ENCODE results near the gene NAALADL1.
A peak's percentile ranks its signal among the peaks of the same experiment; 100 is the strongest.

NAALADL1 gene

DNA sequence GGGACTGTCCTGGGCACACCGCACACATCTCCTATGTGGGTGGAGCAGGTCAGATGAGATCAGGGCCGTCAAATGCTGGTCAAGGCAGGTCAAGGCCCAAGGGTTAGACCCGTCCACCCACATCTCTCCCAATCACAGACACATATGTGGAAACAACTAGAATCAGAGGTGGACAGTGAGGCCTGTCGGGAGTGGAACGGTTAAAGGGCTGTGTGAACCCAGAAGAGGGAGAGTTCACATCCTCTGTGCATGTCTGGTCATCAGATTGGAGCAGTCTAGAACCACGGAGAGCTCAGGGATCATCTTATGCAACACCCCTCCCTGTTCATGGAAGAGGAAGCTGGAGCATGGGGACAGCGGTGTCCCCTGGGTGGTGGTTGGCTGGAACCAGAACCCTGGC lies 38.5 kb downstream of the NAALADL1 start:
- no peak for DNase-seq (ENCODE audit: low spot score)
- TF ChIP-seq, protein P1, sequence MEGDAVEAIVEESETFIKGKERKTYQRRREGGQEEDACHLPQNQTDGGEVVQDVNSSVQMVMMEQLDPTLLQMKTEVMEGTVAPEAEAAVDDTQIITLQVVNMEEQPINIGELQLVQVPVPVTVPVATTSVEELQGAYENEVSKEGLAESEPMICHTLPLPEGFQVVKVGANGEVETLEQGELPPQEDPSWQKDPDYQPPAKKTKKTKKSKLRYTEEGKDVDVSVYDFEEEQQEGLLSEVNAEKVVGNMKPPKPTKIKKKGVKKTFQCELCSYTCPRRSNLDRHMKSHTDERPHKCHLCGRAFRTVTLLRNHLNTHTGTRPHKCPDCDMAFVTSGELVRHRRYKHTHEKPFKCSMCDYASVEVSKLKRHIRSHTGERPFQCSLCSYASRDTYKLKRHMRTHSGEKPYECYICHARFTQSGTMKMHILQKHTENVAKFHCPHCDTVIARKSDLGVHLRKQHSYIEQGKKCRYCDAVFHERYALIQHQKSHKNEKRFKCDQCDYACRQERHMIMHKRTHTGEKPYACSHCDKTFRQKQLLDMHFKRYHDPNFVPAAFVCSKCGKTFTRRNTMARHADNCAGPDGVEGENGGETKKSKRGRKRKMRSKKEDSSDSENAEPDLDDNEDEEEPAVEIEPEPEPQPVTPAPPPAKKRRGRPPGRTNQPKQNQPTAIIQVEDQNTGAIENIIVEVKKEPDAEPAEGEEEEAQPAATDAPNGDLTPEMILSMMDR (IDR thresholded peaks at IDR 0.05; ENCODE audit: extremely low read depth, insufficient read depth, missing control alignments), result no peak
- in situ Hi-C loops (cut with MboI; ENCODE audit: low pct_unique_long_range_greater_than_20kb, low sequenced_read_pairs, unreplicated experiment), result no loop called here

DNA sequence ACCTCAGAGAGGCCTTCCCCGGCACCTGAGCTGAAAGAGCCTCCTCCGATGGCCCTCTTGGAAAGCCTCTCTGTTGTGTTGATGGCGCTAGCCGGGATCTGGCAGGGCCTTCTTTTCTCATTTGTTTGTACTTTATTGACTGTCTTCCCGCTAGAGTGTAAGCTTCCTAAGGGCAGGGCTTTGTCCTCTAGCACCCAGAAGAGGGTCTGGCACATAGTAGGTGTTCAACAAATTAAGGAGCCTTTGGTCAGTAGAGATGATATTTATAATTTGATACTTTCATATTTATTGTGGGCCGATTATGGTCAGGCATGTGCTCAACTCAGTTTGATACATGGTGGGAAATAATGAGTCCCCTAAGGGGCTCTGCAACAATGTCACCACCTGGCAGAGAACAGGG lies 40.4 kb downstream of the NAALADL1 start:
- in situ Hi-C loops (cut with MboI; ENCODE audit: low pct_unique_long_range_greater_than_20kb, low sequenced_read_pairs, unreplicated experiment), result no loop called here
- TF ChIP-seq, protein P1 (IDR thresholded peaks at IDR 0.05; ENCODE audit: extremely low read depth, insufficient read depth, missing control alignments), result no peak
- no peak for DNase-seq (ENCODE audit: low spot score)

DNA sequence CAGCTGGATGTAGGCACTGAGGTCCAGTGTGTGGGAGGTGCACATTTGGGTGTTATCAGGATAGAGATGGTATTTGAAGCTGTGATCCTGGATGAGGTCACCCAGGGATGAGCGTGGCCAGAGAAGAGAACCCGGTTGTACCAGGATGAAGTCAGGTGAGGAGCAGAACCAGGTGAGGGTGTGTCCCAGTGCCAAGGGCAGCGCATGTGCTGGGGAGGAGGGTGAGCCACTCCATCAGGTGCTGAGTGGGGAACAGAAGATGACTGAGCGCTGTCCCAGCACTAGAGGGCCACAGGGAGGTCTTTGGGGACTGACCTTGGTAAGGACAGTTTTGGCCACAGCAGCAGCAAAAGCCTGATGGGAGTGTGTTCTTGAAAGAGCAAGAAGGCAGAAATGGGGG lies 41.6 kb downstream of the NAALADL1 start:
- in situ Hi-C loops (cut with MboI; ENCODE audit: low pct_unique_long_range_greater_than_20kb, low sequenced_read_pairs, unreplicated experiment), result no loop called here
- DNase-seq (ENCODE audit: low spot score), result no peak
- TF ChIP-seq, protein P1 (IDR thresholded peaks at IDR 0.05; ENCODE audit: extremely low read depth, insufficient read depth, missing control alignments), result peak; percentile 3

DNA sequence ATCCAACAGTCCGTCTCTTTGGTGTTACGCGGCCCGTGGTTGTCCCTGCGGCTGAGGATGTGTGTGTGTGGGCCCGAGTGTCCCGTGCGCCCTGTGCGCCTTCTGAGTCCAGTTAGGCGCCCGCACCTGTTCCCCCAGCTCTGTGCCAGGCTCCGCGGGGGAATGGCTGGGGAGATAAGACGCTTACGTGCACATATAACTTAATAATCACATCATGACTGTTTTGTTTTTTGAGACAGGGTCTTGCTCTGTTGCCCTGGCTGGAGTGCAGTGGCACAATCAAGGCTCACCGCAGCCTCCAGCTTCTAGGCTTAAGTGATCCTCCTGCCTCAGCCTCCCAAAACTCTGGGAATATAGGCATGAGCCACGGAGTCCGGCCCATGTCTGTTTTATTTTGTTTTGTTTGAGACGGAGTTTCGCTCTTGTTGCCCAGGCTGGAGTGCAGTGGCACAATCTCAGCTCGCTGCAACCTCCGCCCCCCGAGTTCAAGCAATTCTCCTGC lies 43.6 kb downstream of the NAALADL1 start:
- in situ Hi-C loops (cut with MboI; ENCODE audit: low pct_unique_long_range_greater_than_20kb, low sequenced_read_pairs, unreplicated experiment), result no loop called here
- TF ChIP-seq, protein P1 (IDR thresholded peaks at IDR 0.05; ENCODE audit: extremely low read depth, insufficient read depth, missing control alignments), result no peak
- DNase-seq (ENCODE audit: low spot score), result no peak

DNA sequence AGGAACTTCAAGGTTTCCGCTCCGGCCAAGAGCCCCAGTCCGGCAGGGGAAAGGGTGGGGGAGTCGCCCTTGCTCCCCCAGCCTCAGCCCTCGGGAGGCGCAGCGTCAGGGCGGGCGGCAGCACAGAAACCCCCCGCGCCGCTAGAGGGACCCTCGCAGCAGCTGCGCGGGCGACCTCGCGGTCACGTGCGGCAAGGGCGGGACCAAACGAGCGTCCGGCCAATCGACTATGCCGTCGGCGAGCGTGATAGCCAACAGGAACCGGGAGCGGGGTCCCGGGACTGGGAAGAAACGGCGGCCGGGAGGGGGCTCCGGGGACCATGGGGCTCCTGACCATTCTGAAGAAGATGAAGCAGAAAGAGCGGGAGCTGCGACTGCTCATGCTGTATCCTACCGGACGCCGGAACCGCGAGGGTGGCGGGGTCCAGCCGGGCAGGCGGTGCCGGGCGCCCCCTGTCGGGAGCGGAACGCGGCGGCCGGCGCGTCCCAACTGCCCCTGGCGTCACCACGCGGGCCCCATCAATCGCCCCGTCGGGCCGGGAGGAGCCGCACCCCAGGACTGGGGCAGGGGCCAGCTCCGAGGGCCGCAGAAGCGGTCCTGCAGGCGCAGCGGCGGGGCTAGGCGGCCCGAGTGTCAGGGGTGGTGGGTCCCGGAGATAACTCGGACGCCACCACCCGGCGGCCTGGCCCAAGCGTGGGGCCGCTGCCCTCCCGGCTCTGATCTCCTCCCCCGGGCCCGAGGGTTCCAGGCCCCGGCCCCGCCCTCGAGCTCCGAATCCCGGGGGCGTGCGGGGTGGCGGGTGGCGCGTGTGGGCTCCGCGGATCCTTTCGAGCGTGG lies 44.2 kb downstream of the NAALADL1 start, which contains the start of gene ARL2:
TSS of gene ARL2 (plus strand) at position 273 of the 838 bp plus-strand sequence. CDS start at position 321, 48 bp downstream.
- TF ChIP-seq, protein P1 (IDR thresholded peaks at IDR 0.05; ENCODE audit: extremely low read depth, insufficient read depth, missing control alignments), result peak; percentile 91
- DNase-seq (ENCODE audit: low spot score), result peak; percentile 97
- in situ Hi-C loops (cut with MboI; ENCODE audit: low pct_unique_long_range_greater_than_20kb, low sequenced_read_pairs, unreplicated experiment), result no loop called here

DNA sequence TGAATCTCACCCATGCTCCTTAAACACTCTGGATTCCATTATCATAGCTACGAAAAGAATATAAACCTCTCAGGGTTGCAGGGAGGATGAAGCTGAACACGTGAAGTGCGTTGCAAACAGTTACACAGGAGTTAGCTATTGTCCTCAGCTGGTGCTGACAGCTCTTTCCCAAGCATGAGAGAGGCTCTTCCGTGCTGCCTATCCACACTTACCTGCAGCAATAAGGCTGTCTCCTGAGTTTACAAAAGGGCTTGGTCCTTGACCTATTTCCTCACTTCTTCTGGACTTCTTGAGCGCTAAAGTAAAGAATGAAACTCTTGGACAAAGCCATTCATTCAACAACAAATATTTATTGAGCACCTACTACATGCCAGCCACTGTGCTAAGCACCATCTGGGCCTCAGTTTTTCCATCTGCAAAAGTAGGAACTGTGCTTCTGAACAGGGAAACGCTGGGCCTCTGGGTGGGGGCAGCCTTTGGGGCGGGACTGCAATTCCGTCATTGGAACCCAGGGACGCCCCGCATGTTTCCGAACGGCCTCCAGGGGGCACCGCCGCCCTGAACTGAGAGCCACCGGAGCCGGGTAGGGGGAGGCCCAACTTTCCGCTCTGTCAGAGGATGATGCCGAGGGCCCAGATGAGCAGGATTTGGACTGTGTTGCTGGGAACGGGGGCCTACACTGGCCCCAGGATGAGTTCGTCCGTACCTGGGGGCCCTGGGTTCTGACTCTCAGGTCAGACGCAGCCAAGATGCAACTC lies 45.0 kb downstream of the NAALADL1 start:
- in situ Hi-C loops (cut with MboI; ENCODE audit: low pct_unique_long_range_greater_than_20kb, low sequenced_read_pairs, unreplicated experiment), result no loop called here
- TF ChIP-seq, protein P1 (IDR thresholded peaks at IDR 0.05; ENCODE audit: extremely low read depth, insufficient read depth, missing control alignments), result peak; percentile 90
- DNase-seq (ENCODE audit: low spot score), result peak; percentile 96
